GM10266 (cell line): ENCODE measurements around the gene TAS2R1.
"Not testable (repeated sequence)": the region's sequence is repeated elsewhere in the genome, so short reads cannot be mapped to it uniquely, and the experiment has no call there.

Experiments used
- DNase-seq: peaks from one replicate; pipeline ENCODE4 v3.0.0; 2012; ENCODE audit errors: extremely low spot score
- TF ChIP-seq, protein P1 (sequence below): IDR thresholded peaks from 2 replicates; pipeline ENCODE4 v1.5.1; 2012; ENCODE audit warnings: mild to moderate bottlenecking, low read depth; ENCODE audit not compliant: control insufficient read depth, insufficient read depth; ENCODE audit errors: missing control alignments

TAS2R1 gene

DNA sequence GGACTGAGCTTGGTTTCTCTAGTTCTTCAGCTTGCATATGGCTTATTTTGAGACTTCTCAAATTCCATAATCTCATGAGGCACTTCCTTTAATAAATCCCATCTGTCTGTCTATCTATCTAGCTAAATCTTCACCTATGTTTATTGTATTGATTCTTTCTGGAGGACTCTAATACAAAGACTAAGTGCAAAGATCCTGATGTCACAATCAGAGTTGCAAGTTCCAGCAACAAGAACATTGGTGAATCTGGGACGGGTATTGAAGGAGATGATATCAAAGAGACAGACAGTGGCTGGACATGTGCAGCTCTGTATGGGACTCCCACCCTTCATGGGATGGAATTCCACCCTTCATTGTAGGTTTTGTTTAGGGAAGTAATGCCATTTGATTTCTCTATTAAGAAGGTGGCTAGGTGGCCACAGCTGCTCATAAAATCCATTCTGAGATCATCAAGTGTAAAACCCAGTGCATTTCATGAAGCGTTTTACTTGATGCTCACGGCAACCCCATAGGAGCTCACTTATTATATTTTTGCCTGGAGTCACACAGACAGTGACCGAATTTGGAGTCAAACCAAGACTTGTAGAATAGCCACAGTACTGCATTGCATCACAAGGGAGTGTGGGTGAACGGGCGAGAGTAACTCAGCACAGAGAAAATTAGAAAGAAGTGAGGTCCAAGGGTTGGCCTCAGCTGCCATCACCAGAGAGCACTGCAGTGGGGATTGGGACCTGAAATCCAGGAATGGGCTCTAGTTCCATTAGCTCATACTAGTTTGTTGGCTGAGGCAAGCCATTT is 24.9 kb downstream of the TAS2R1 start:
- DNase-seq = no peak
- TF ChIP-seq, protein P1, sequence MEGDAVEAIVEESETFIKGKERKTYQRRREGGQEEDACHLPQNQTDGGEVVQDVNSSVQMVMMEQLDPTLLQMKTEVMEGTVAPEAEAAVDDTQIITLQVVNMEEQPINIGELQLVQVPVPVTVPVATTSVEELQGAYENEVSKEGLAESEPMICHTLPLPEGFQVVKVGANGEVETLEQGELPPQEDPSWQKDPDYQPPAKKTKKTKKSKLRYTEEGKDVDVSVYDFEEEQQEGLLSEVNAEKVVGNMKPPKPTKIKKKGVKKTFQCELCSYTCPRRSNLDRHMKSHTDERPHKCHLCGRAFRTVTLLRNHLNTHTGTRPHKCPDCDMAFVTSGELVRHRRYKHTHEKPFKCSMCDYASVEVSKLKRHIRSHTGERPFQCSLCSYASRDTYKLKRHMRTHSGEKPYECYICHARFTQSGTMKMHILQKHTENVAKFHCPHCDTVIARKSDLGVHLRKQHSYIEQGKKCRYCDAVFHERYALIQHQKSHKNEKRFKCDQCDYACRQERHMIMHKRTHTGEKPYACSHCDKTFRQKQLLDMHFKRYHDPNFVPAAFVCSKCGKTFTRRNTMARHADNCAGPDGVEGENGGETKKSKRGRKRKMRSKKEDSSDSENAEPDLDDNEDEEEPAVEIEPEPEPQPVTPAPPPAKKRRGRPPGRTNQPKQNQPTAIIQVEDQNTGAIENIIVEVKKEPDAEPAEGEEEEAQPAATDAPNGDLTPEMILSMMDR = no peak

DNA sequence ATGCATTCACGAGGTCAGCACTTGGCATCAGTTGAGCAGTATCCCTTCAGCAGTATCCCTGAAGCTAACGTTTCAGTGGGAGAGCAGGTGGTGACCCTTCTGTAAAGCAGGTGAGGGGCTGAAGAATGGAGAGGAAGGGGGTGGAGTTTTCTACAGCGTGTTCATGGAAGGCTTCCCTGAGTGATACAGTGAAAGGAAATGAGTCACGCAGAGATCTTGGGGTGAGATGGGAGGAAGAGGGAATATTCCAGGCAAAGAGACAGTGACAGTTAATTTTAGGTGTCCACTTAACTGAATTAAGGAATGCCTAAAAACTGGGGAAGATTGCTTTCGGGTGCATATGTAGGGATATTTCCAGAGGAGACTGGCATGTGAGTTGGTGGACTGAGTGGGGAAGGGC is 25.7 kb downstream of the TAS2R1 start:
- DNase-seq = no peak
- TF ChIP-seq, protein P1 = no peak

DNA sequence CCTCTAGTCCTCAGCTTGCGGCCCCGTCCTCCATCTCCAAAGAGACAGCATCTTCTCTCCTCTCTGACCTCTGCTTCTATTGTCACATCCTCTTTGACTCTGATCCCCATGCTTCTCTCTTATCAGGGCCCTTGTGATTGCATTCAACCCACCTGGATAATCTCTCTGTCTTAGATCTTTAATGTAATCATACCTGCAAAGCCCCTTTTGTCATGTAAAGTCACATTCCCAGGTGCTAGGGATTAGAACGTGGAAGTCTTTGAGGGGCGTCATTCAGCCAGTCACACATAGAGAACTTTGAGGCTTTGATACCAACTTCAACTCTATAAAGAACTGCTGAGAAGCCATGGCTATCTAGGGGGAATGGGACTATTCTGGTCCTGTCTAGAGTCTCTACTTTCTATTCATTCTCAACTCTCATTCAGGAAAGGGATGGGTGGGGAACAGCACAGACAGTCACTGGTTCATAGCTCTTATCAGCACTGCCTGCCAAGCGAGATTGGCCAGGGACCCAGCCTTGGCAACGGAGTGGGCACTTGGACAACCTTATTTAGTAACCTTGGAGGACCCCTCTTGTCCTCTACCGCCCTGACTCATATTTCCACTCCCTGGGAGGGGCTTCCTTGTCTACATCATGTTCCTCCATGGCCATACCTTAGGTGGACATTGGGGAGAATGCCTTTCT is 29.0 kb downstream of the TAS2R1 start:
- DNase-seq = no peak
- TF ChIP-seq, protein P1 = no peak

DNA sequence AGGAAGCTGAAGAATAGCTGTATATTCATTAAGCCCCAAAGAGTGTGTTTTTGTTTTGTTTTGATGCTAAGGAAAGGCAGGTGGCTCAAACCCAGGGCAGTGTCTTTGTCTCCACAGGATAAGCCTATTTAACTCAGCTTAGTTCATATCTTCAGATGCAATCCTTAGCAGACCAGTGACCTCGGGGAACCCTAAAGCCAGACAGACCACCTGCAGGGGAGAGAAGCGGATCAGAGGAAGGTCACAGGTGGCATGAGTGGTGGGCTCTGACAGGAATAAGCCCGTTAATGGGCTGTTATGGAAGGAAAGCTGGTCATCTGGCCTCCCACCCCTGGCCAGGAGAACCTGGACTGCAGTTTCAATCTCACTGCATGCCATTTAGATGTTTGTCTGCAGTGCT is 30.8 kb downstream of the TAS2R1 start:
- no peak for DNase-seq
- TF ChIP-seq, protein P1 = no peak

DNA sequence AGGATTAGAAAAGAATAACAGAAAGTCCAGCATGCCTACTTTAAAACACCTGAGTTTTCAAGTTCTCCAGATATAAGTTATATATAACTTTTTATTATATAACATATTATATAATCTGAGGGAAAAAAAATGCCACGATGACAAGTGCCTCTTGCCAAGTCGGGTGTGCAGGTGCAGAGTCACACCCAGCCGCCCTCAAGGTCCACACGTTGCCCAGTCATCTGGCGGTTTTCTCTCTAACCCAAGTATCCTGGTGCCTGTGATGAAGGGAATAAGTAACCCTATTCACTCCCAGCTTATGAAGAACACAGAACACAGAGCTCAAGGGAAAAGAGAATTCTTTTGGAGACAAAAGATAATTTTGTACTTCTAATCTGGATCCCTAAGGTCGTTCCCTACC is 31.8 kb downstream of the TAS2R1 start:
- not testable (repeated sequence) for DNase-seq

DNA sequence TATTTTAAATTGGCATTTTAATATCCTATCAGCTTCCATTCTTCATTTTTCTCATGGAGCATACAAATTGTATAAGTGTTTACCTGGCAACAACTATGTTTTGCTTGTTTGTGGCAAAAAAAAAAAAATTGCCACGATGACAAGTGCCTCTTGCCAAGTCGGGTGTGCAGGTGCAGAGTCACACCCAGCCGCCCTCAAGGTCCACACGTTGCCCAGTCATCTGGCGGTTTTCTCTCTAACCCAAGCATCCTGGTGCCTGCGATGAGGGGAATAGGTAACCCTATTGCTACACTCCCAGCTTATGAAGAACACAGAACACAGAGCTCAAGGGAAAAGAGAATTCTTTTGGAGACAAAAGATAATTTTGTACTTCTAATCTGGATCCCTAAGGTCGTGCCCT is 32.8 kb downstream of the TAS2R1 start:
- not testable (repeated sequence) for DNase-seq

DNA sequence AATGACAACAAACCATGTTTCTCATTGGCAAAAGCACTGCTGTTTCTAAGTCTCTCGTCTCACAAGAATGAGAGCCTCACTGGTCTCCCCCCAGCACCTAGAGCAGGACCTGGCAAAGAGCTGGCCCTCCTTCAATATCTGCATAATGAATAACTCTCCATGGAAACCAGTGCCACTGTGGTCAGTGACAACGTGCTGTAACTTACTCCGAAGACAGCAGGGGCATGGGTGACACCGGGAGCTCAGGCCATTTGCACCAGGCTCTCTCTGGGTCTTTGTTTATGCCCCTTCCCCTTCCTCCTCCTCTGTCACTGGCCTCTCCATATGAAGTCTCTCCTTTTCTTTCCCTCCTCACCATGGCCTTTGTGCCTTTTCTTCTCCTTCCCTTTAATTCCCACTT is 33.3 kb downstream of the TAS2R1 start:
- no peak for DNase-seq
- TF ChIP-seq, protein P1 = no peak

DNA sequence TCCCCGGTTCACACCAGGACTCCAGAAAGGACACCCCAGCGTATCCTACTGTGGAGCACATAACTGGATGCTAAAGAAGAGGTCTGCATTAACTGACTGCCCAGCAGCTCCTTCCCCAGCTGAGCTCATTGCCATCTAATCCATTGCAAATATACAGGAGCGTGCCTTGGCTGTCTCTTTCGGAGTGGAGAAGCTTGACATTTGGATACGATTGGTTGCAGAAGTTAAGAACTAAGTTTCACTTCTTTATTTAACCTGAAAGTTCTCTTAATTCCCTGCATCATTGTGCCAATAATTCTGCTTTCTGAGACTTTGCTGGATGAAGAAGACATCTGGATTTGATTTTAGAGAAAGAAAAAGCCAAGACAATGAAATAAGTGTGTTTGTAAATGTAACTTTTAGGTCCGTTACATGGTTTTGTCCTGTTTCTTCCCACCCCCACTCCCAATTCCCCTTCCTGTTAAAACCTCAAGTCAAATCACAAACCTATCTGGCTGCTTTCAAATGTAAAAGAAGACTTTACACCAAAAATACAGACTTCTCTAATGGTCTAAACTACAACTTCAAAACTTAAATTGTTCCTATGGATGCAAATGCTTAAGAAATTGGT is 33.9 kb downstream of the TAS2R1 start:
- DNase-seq = no peak
- TF ChIP-seq, protein P1 = no peak
